HepG2 (cell line): ENCODE data around the gene USP34. TPM values are rescaled to one million over a fixed set of nuclear protein-coding genes. Genes with fewer than 3 reads are reported as not detected.
A peak's percentile ranks its signal among the peaks of the same experiment; 100 is the strongest.

ENCODE experiments used
- AHR ChIP-seq: IDR thresholded peaks from 2 replicates; pipeline ENCODE4 v1.6.1; 2018; ENCODE audit warnings: missing genetic modification reagents, missing compliant biosample characterization
- ATF7 ChIP-seq, 2 experiments: fragments of 450-650 bp in 1 of 2; sonication (generic) in 1 of 2; formaldehyde crosslinking in 1 of 2; IDR thresholded peaks; 2 replicates each; pipeline versions ENCODE4 v1.4.0 to v1.6.1; 2016 to 2020; ENCODE audit warnings: antibody characterized with exemption in 1 of 2, mild to moderate bottlenecking in 1 of 2, missing genetic modification reagents in 1 of 2
- CBX1 ChIP-seq: IDR thresholded peaks from one replicate; pipeline ENCODE4 v1.6.1; 2016; ENCODE audit warnings: antibody characterized with exemption, low read depth
- EZH2 ChIP-seq: conservative IDR thresholded peaks from 2 replicates; pipeline ENCODE4 v1.6.1; 2012; ENCODE audit warnings: mild to moderate bottlenecking, low read depth, low read length, moderate library complexity
- GLI4 ChIP-seq: sonication (generic); formaldehyde crosslinking; IDR thresholded peaks from 2 replicates; pipeline ENCODE4 v1.5.1; 2020; ENCODE audit warnings: missing genetic modification reagents, mild to moderate bottlenecking, moderate library complexity, borderline replicate concordance
- HDAC2 ChIP-seq: sonication (generic); formaldehyde crosslinking; IDR thresholded peaks from 2 replicates; pipeline ENCODE4 v1.4.0; 2020; ENCODE audit warnings: missing genetic modification reagents
- HIVEP1 ChIP-seq: sonication (generic); formaldehyde crosslinking; IDR thresholded peaks from 2 replicates; pipeline ENCODE4 v1.4.0; 2020; ENCODE audit warnings: mild to moderate bottlenecking, missing genetic modification reagents
- IKZF4 ChIP-seq: sonication (generic); formaldehyde crosslinking; IDR thresholded peaks from 2 replicates; pipeline ENCODE4 v1.5.1; 2020; ENCODE audit warnings: borderline replicate concordance, mild to moderate bottlenecking, low read depth, missing genetic modification reagents; ENCODE audit errors: not compliant biosample characterization
- KDM6A ChIP-seq: IDR thresholded peaks from 2 replicates; pipeline ENCODE4 v1.6.1; 2016; ENCODE audit warnings: low read depth
- MTA1 ChIP-seq: sonication (generic); formaldehyde crosslinking; IDR thresholded peaks from 2 replicates; pipeline ENCODE4 v1.4.0; 2020; ENCODE audit warnings: missing genetic modification reagents, mild to moderate bottlenecking, borderline replicate concordance
- NCOA2 ChIP-seq: sonication (generic); formaldehyde crosslinking; IDR thresholded peaks from 2 replicates; pipeline ENCODE4 v1.8.0; 2022; ENCODE audit warnings: inconsistent platforms
- NFRKB ChIP-seq: fragments of 450-650 bp; IDR thresholded peaks from 2 replicates; pipeline ENCODE4 v1.6.1; 2017
- RXRA ChIP-seq: sonication (generic); formaldehyde crosslinking; IDR thresholded peaks from 2 replicates; pipeline ENCODE4 v1.5.1; 2020; ENCODE audit warnings: missing genetic modification reagents
- SIN3B ChIP-seq: fragments of 150-350 bp; IDR thresholded peaks from 2 replicates; pipeline ENCODE4 v1.6.1; 2014; ENCODE audit warnings: low read length
- SIX4 ChIP-seq: sonication (generic); formaldehyde crosslinking; IDR thresholded peaks from 2 replicates; pipeline ENCODE4 v1.4.0; 2020; ENCODE audit warnings: missing genetic modification reagents
- YEATS2 ChIP-seq: sonication (generic); formaldehyde crosslinking; IDR thresholded peaks from 2 replicates; pipeline ENCODE4 v1.4.0; 2020; ENCODE audit warnings: missing genetic modification reagents, borderline replicate concordance
- ZNF446 ChIP-seq: sonication (generic); formaldehyde crosslinking; IDR thresholded peaks from 2 replicates; pipeline ENCODE4 v1.5.0; 2020; ENCODE audit warnings: mild to moderate bottlenecking, missing genetic modification reagents
- ZNF550 ChIP-seq: sonication (generic); formaldehyde crosslinking; IDR thresholded peaks from 2 replicates; pipeline ENCODE4 v1.4.0; 2020; ENCODE audit warnings: mild to moderate bottlenecking, missing genetic modification reagents, borderline replicate concordance
- ZNF552 ChIP-seq: sonication (generic); formaldehyde crosslinking; IDR thresholded peaks from 2 replicates; pipeline ENCODE4 v1.9.0; 2022; ENCODE audit warnings: missing genetic modification reagents, mild to moderate bottlenecking, borderline replicate concordance
- ZNF792 ChIP-seq: IDR thresholded peaks from 2 replicates; pipeline ENCODE4 v1.6.1; 2016
- polyA plus RNA-seq, 8 experiments: library from polyadenylated mRNA; depleted of rRNA in 3 of 8; stranded (reverse) in 7 of 8; unstranded in 1 of 8; fragments of >200 nt; fragmentation: Illumina TruSeq in 4 of 8; extraction: Trizol in 4 of 8; gene quantifications; 2 replicates each; pipeline versions ENCODE4 v1.2.1 to v1.2.3, GENCODE V29; 2011 to 2016; ENCODE audit warnings: low read depth in 4 of 8, missing spikeins in 1 of 8, mixed read lengths in 1 of 8; ENCODE audit not compliant: insufficient read depth in 1 of 8
- total RNA-seq, 5 experiments: library from RNA; depleted of rRNA; stranded (reverse); fragments of >200 nt; fragmentation: Illumina TruSeq; extraction: Trizol; gene quantifications; 2 replicates each; pipeline ENCODE4 v1.2.3, GENCODE V29; 2016; ENCODE audit warnings: low read depth in 1 of 5
- TF ChIP-seq, protein P1 (sequence below): sonication (generic); formaldehyde crosslinking; IDR thresholded peaks from 2 replicates; pipeline ENCODE4 v1.8.0; 2022; ENCODE audit warnings: missing genetic modification reagents, low read depth, mild to moderate bottlenecking, borderline replicate concordance
- TF ChIP-seq, protein P2 (sequence below): sonication (generic); formaldehyde crosslinking; IDR thresholded peaks from 2 replicates; pipeline ENCODE4 v1.4.0; 2020; ENCODE audit warnings: mild to moderate bottlenecking, missing genetic modification reagents
- TF ChIP-seq, protein P3 (sequence below): IDR thresholded peaks from 2 replicates; pipeline ENCODE4 v1.6.1; 2016; ENCODE audit warnings: low read depth
- TF ChIP-seq, protein P4 (sequence below): sonication (generic); formaldehyde crosslinking; IDR thresholded peaks from 2 replicates; pipeline ENCODE4 v1.5.1; 2020; ENCODE audit warnings: mild to moderate bottlenecking, missing genetic modification reagents, borderline replicate concordance

Gene USP34
- total and polyA plus RNA-seq, 2 of the 13 experiments (the other 11 are each of a cell fraction or from before 2014, with no cell fraction given) = 99.2 to 100 TPM

DNA sequence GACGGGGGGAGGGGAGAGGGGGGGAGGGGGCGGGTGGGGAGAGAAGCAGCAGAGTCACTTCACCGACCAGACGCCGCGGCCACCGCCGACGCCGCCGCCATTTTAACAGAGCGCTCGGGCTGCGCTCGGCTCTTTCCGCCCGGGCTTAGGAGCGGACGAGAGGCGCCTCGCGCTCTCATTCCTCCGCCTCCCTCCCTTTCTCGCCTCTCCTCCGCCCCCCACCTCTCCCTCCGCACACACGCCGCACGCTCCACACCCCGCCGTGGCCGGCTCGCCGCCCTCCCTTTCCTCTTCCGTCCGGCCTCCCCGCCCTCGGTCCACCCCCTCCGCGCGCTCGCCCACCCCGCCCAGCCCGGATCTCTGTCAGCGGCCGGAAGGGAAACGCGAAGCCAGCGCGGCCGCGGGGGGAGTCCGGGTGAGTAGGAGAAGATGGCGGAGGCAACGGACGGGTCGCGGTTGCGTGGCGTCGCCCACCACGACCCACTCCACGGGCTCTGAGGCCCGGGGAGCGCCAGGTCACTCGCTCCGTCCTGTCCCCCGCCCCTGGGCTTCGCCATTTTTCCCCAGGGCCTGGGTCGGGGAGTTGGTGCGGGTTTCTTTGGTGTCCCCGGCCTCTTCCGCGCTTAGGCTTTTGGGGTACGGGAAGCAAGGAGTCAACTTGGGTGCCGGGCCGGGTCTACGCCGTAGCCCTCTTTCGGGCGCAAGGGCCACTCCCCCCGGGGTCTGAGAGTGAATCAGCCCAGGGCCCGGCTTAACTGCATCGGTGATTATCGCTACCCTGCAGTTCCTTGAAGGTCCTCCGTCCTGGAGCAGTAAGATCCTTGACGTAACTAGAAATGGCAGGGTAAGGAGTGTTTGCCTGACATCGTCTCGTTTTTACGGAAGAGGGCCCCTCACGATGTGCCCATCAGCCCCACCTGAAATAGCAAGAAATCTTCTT is at the start of gene USP34 (continued):
- TF ChIP-seq, protein P1, sequence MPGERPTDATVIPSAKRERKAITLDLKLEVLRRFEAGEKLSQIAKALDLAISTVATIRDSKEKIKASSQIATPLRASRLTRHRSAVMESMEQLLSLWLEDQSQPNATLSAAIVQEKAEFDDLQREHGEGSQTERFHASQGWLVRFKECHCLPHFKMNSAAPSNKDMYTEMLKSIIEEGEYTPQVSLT (CRISPR knock-in tag) = no peak; the same call in 1 of the 2 replicates
- TF ChIP-seq SIX4 (CRISPR knock-in tag) (no peak), EZH2 (no peak), ATF7 (IDR thresholded peaks at IDR 0.05) (no peak), ATF7 (CRISPR knock-in tag; IDR thresholded peaks at IDR 0.05) (no peak), GLI4 (CRISPR knock-in tag) (peak; percentile 92; the same call in 1 of the 2 replicates), HDAC2 (peak; percentile 44; the same call in 1 of the 2 replicates), YEATS2 (CRISPR knock-in tag) (peak; percentile 66), CBX1 (peak; percentile 81), NFRKB (no peak), AHR (CRISPR knock-in tag) (peak; percentile 76; the same call in 1 of the 2 replicates), ZNF550 (no peak; the same call in 1 of the 2 replicates), ZNF552 (peak; percentile 84; the same call in 1 of the 2 replicates), HIVEP1 (CRISPR knock-in tag) (no peak; the same call in 1 of the 2 replicates), SIN3B (no peak), MTA1 (CRISPR knock-in tag) (peak; percentile 85; the same call in 1 of the 2 replicates), KDM6A (CRISPR knock-in tag) (no peak; the same call in 1 of the 2 replicates), IKZF4 (CRISPR knock-in tag) (no peak), NCOA2 (CRISPR knock-in tag) (0 out of 2 replicates have a peak, but pooled peaks have one; percentile 18), RXRA (CRISPR knock-in tag) (peak; percentile 73; the same call in 1 of the 2 replicates), ZNF792 (0 out of 2 replicates have a peak, but pooled peaks have one; percentile 15), ZNF446 (CRISPR knock-in tag) (peak; percentile 76)
- TF ChIP-seq, protein P2, sequence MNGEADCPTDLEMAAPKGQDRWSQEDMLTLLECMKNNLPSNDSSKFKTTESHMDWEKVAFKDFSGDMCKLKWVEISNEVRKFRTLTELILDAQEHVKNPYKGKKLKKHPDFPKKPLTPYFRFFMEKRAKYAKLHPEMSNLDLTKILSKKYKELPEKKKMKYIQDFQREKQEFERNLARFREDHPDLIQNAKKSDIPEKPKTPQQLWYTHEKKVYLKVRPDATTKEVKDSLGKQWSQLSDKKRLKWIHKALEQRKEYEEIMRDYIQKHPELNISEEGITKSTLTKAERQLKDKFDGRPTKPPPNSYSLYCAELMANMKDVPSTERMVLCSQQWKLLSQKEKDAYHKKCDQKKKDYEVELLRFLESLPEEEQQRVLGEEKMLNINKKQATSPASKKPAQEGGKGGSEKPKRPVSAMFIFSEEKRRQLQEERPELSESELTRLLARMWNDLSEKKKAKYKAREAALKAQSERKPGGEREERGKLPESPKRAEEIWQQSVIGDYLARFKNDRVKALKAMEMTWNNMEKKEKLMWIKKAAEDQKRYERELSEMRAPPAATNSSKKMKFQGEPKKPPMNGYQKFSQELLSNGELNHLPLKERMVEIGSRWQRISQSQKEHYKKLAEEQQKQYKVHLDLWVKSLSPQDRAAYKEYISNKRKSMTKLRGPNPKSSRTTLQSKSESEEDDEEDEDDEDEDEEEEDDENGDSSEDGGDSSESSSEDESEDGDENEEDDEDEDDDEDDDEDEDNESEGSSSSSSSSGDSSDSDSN (CRISPR knock-in tag) = peak; percentile 71
- TF ChIP-seq, protein P3, sequence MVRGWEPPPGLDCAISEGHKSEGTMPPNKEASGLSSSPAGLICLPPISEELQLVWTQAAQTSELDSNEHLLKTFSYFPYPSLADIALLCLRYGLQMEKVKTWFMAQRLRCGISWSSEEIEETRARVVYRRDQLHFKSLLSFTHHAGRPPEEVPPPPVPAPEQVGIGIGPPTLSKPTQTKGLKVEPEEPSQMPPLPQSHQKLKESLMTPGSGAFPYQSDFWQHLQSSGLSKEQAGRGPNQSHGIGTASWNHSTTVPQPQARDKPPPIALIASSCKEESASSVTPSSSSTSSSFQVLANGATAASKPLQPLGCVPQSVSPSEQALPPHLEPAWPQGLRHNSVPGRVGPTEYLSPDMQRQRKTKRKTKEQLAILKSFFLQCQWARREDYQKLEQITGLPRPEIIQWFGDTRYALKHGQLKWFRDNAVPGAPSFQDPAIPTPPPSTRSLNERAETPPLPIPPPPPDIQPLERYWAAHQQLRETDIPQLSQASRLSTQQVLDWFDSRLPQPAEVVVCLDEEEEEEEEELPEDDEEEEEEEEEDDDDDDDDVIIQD (CRISPR knock-in tag) = peak; percentile 17; the same call in 1 of the 2 replicates
- TF ChIP-seq, protein P4, sequence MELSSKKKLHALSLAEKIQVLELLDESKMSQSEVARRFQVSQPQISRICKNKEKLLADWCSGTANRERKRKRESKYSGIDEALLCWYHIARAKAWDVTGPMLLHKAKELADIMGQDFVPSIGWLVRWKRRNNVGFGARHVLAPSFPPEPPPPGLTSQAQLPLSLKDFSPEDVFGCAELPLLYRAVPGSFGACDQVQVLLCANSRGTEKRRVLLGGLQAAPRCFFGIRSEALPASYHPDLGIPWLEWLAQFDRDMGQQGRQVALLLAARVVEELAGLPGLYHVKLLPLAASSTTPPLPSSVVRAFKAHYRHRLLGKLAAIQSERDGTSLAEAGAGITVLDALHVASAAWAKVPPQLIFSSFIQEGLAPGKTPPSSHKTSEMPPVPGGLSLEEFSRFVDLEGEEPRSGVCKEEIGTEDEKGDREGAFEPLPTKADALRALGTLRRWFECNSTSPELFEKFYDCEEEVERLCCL (CRISPR knock-in tag) = peak; percentile 68; the same call in 1 of the 2 replicates
